HepG2 (cell line): ENCODE results near the gene FGF19. TPM values are rescaled to one million over a fixed set of nuclear protein-coding genes. Genes with fewer than 3 reads are reported as not detected.

Experiments
- AFF4 ChIP-seq: sonication (generic); formaldehyde crosslinking; IDR thresholded peaks from 2 replicates; pipeline ENCODE4 v1.4.0; 2020; ENCODE audit warnings: missing genetic modification reagents
- ATAD3A ChIP-seq: sonication (generic); formaldehyde crosslinking; IDR thresholded peaks from 2 replicates; pipeline ENCODE4 v1.4.0; 2020; ENCODE audit warnings: missing genetic modification reagents
- EED ChIP-seq: sonication (generic); formaldehyde crosslinking; IDR thresholded peaks from 2 replicates; pipeline ENCODE4 v1.5.0; 2020; ENCODE audit warnings: mild to moderate bottlenecking, missing genetic modification reagents
- ELF4 ChIP-seq: sonication (generic); formaldehyde crosslinking; IDR thresholded peaks from 2 replicates; pipeline ENCODE4 v1.5.0; 2020; ENCODE audit warnings: missing genetic modification reagents, mild to moderate bottlenecking, moderate library complexity, borderline replicate concordance
- HDAC2 ChIP-seq: sonication (generic); formaldehyde crosslinking; IDR thresholded peaks from 2 replicates; pipeline ENCODE4 v1.4.0; 2020; ENCODE audit warnings: missing genetic modification reagents
- IRF1 ChIP-seq: sonication (generic); formaldehyde crosslinking; IDR thresholded peaks from 2 replicates; pipeline ENCODE4 v1.4.0; 2020; ENCODE audit warnings: low read depth, mild to moderate bottlenecking, missing genetic modification reagents
- KMT2A ChIP-seq: sonication (generic); formaldehyde crosslinking; IDR thresholded peaks from 2 replicates; pipeline ENCODE4 v1.4.0; 2020; ENCODE audit warnings: missing genetic modification reagents
- NCOA2 ChIP-seq: sonication (generic); formaldehyde crosslinking; IDR thresholded peaks from 2 replicates; pipeline ENCODE4 v1.8.0; 2022; ENCODE audit warnings: inconsistent platforms
- PATZ1 ChIP-seq: sonication (generic); formaldehyde crosslinking; IDR thresholded peaks from 2 replicates; pipeline ENCODE4 v1.4.0; 2020; ENCODE audit warnings: missing genetic modification reagents
- PAXIP1 ChIP-seq: sonication (generic); formaldehyde crosslinking; conservative IDR thresholded peaks from 2 replicates; pipeline ENCODE4 v1.4.0; 2020; ENCODE audit warnings: mild to moderate bottlenecking, missing genetic modification reagents, moderate library complexity
- PLSCR1 ChIP-seq: sonication (generic); formaldehyde crosslinking; IDR thresholded peaks from 2 replicates; pipeline ENCODE4 v1.5.0; 2020; ENCODE audit warnings: missing genetic modification reagents, mild to moderate bottlenecking, borderline replicate concordance
- XBP1 ChIP-seq: sonication (generic); formaldehyde crosslinking; IDR thresholded peaks from 2 replicates; pipeline ENCODE4 v1.5.0; 2020; ENCODE audit warnings: missing genetic modification reagents
- ZFP41 ChIP-seq: sonication (generic); formaldehyde crosslinking; IDR thresholded peaks from 2 replicates; pipeline ENCODE4 v1.4.0; 2020; ENCODE audit warnings: mild to moderate bottlenecking, missing genetic modification reagents, borderline replicate concordance
- ZNF12 ChIP-seq: sonication (generic); formaldehyde crosslinking; IDR thresholded peaks from 2 replicates; pipeline ENCODE4 v1.5.0; 2020; ENCODE audit warnings: missing genetic modification reagents
- ZNF235 ChIP-seq: sonication (generic); formaldehyde crosslinking; IDR thresholded peaks from 2 replicates; pipeline ENCODE4 v1.8.1; 2023; ENCODE audit warnings: mild to moderate bottlenecking, missing genetic modification reagents, borderline replicate concordance
- ZNF275 ChIP-seq: sonication (generic); formaldehyde crosslinking; IDR thresholded peaks from 2 replicates; pipeline ENCODE4 v1.8.0; 2022; ENCODE audit warnings: missing genetic modification reagents, mild to moderate bottlenecking, inconsistent platforms, borderline replicate concordance
- ZNF720 ChIP-seq: sonication (generic); formaldehyde crosslinking; IDR thresholded peaks from 2 replicates; pipeline ENCODE4 v1.4.0; 2020; ENCODE audit warnings: missing genetic modification reagents
- ZNF792 ChIP-seq: IDR thresholded peaks from 2 replicates; pipeline ENCODE4 v1.6.1; 2016
- polyA plus RNA-seq, 8 experiments: library from polyadenylated mRNA; depleted of rRNA in 3 of 8; stranded (reverse) in 7 of 8; unstranded in 1 of 8; fragments of >200 nt; fragmentation: Illumina TruSeq in 4 of 8; extraction: Trizol in 4 of 8; gene quantifications; 2 replicates each; pipeline versions ENCODE4 v1.2.1 to v1.2.3, GENCODE V29; 2011 to 2016; ENCODE audit warnings: low read depth in 4 of 8, missing spikeins in 1 of 8, mixed read lengths in 1 of 8; ENCODE audit not compliant: insufficient read depth in 1 of 8
- total RNA-seq, 5 experiments: library from RNA; depleted of rRNA; stranded (reverse); fragments of >200 nt; fragmentation: Illumina TruSeq; extraction: Trizol; gene quantifications; 2 replicates each; pipeline ENCODE4 v1.2.3, GENCODE V29; 2016; ENCODE audit warnings: low read depth in 1 of 5

The FGF19 gene
- total and polyA plus RNA-seq, 2 of the 13 experiments (the other 11 are each of a cell fraction or from before 2014, with no cell fraction given) = 0.07 TPM; not detected in 1

- TF ChIP-seq PAXIP1 (CRISPR knock-in tag) (peak; percentile 81), EED (CRISPR knock-in tag) (no peak), ZNF720 (CRISPR knock-in tag) (no peak), ELF4 (CRISPR knock-in tag) (no peak), ATAD3A (CRISPR knock-in tag) (no peak), ZNF792 (CRISPR knock-in tag) (no peak), PLSCR1 (CRISPR knock-in tag) (no peak), AFF4 (no peak), ZNF12 (0 out of 2 replicates have a peak, but pooled peaks have one; percentile 51), NCOA2 (CRISPR knock-in tag) (peak; percentile 61), PATZ1 (peak; percentile 100), XBP1 (CRISPR knock-in tag) (no peak), ZNF235 (CRISPR knock-in tag) (no peak), HDAC2 (CRISPR knock-in tag) (peak; percentile 51; the same call in 1 of the 2 replicates), KMT2A (CRISPR knock-in tag) (peak; percentile 27; the same call in 1 of the 2 replicates), ZFP41 (CRISPR knock-in tag) (no peak), ZNF275 (CRISPR knock-in tag) (no peak), IRF1 (no peak)
Measured at GRCh38 chr11:69702239-69702691, 1.6 kb downstream of the FGF19 start (continued).
